T1000 (cell line): ENCODE data around the gene FADS3.
A peak's percentile ranks its signal among the peaks of the same experiment; 100 is the strongest.

Source experiments
- DNase-seq: peaks from one replicate; lab custom pipeline; 2025; ENCODE audit warnings: mixed read lengths; lab: John Stamatoyannopoulos, UW

Gene FADS3

DNA sequence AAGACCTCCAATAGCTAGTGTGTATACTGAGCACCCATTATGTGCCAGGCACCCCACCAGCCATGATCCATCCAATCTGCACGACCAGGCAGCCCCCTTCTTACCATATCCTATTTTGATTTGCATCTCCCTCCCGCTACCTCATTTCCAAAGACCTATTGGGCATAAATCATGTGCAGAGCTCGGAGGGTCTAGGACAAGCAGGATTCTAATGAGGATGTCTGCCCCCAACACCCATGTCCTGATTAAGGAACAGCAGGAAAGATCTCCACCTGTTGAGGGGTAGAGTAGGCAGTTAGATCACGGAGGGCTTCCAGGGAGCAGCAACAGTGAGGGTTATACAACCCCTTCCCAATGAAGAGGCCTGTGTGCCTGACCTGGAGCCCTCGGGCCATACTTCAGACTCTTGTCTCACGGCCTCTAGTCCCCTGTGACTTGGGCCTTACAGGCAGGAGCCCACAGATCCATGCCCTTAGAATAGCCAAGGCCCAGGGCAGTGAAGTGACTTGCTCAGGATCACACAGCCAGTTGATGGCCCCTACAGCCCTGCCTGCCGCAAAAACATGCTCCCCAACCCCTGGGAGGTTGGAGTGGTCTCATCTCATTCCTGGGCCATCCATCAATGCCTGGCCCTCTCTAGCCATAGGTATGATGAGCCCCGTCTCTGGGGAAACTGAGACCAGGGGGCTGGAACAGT is 22.5 kb upstream of the FADS3 start:
- DNase-seq, result no peak

DNA sequence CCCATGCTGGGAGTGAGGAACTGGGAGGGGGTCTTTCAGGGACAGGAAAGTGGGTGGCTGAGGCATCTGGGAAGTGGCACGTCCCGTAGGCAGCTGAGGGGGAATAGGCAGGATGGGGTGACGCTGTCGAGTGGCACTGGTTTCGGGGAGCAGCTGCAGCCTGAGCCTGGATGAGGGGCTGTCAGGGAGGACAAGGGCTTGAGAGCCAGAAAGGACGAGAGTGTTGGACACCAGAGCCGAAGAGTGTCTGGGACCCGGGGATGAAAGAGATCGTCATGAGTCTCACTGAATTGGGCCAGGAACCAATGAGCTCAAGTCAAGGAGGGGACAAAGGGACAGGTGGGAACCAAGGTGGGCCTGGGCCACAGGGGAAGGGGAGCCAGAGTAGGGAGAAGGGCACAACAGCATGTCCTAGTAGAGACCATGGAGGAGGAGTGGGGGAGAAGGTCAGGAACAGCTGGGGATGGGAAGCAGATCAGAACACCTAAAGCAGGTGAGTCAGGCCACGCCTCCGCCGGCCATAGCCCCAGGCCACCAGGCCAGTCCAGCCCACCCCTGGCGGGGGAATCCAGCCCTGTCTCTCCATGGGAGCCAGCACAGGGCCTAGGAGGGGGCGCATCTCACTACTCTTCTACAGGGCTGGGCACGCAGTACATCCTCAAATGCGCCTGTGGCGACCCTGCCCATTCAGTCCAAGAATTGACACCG is 21.8 kb upstream of the FADS3 start:
- DNase-seq, result no peak

DNA sequence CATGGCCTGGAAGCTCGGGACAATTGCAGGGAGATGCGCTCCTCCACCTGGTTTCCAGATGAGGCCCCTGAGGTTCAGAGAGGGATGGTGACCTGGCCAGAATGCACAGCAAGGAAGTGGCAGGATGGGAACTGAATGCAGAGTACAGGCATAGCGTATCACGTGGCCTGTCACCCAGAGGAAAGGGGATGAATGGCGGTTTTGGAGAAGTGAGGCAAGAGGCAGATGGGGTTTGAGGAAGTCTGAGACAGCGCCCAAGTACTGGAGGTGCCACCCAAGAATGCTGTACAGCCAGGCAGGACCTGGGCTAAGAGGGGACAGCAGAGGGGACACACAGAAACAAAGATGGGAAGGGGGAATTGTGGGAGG is 21.2 kb upstream of the FADS3 start:
- no peak for DNase-seq

DNA sequence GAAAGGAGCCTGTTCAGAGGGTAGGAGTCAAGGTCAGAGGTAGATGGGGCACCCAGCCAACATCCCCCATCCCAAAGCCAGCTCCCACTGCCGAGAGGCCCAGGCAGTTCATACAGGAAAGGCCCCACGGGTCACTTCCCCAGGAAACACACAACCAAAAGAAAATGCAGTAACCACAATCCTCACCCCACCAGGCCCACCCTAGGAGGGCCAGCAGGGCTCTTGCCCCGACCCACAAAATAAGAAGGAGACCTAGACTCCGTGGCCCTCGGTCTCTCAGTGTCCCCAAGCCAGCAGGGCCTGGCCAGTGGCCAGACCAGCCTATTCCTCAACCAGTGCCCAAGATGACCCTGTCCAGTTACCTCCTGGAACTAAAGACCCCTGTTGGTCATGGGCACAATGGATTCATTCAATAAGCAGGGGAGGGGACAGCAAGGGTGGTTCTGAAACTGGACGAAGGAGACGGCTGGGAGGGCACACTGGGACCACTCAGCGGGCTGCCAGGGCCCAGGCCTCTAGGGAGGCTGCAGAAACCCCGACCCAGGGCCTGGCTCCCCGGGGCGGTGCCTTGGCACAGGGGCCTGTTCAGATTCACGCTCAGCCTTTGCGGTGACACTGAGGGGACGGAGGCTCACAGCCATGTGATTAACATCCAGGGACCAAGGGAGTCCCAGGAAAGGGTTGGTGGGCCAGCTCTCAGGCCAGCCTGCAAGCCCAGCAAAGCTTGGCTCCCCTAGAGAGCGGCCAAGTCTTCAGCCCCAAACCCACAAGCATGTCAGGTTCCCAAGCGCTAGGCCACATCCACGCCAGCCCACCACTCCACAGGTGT is 20.6 kb upstream of the FADS3 start:
- DNase-seq, result no peak

DNA sequence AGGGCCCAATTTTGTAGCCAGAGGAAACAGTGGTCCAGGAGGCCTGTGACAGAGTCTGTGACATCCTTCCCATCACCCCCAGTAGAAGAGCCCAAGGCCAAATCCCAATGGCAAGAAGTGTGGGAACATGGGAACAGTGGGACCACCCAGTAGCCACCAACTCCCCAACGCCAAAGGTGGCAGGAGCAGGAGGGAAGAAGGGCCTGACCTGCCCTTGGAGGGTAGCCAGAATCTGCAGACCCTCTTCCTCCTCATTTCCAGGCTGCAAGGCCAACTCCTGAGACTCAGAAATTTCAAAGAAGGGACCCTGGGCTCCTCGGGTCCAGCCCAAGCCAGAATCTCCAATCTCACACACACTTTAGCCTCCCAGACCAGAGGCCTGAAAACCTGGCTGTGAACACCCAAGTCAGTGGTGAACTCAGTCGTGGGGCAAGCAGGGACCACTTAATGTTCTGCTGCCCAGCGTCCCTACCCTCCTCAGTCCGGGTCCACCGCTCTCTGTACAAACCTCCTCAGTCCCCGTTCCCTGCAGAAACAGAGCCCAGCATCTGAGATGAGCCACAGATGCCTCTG is 19.9 kb upstream of the FADS3 start:
- no peak for DNase-seq

DNA sequence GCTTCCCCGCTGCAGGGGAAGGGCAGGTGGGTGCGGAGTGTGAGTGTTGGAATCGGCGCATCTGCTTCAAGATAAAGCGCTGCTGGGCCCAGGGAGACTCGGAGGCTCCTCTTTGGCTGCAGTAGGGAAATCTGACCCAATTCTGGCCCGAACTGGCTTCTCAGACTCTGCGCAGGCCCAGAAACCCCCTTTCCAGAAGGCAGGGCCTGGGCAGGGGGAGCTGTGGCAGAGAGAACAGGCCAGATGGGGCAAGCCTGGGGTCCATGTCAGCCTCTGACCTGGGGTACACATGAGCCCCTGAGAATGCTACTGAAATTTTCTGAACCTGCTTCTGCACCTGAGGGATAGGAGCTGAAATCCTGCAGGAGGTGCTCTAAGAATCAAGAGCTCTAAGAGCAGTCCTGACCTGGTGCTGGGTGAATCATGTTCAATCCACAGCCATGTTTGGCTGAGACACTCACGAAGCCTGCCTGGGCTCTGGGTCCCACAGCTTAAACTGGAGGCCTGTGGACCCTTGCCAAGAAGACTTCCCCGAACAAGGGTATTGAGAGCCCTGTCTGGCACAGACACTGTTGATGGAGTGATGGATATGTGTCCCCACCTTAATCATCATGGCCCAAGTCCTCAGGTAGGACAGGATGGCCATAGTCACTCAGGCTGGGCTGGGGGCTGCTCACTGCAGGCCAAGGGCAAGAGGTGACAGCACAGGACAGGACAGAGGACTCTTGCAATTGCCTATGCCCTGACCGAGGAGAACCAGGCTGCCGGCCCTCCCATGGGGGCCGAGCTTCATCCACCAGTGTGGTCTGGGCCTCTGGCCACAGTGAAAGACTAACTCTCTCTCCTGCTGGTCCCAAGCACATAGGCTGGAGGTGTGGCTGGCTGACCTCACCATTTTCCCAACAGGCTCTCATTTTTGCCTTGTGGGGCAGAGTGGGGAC is 19.1 kb upstream of the FADS3 start:
- DNase-seq, result no peak

DNA sequence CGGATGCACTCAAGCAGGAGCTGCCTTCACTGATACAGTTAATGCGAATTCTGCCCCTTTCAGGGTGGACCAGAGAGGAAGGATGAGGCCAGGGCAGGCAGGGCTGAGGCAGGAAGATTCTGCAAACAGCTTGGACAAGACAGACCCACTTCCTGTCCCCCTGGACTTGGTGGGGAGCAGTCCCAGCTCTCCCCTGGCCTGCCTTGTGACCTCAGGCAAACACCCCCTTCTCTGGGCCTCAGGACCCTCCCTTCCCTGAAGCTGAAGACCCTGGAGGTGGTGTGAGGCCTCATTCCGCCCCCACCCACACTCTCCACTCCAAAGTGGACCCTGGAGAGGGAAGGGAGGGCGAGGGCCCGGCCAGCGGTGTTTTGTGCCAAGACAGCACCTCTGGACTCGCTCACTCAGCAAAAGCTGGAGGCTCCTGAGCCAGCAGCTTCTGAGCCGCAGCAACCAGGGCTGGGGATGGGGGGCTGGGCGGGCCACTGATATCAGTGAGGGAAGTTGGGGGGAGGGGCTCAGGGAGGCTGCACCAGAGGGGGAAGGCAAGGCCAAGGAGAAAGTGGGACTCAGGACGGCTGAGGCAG is 17.5 kb upstream of the FADS3 start:
- no peak for DNase-seq

DNA sequence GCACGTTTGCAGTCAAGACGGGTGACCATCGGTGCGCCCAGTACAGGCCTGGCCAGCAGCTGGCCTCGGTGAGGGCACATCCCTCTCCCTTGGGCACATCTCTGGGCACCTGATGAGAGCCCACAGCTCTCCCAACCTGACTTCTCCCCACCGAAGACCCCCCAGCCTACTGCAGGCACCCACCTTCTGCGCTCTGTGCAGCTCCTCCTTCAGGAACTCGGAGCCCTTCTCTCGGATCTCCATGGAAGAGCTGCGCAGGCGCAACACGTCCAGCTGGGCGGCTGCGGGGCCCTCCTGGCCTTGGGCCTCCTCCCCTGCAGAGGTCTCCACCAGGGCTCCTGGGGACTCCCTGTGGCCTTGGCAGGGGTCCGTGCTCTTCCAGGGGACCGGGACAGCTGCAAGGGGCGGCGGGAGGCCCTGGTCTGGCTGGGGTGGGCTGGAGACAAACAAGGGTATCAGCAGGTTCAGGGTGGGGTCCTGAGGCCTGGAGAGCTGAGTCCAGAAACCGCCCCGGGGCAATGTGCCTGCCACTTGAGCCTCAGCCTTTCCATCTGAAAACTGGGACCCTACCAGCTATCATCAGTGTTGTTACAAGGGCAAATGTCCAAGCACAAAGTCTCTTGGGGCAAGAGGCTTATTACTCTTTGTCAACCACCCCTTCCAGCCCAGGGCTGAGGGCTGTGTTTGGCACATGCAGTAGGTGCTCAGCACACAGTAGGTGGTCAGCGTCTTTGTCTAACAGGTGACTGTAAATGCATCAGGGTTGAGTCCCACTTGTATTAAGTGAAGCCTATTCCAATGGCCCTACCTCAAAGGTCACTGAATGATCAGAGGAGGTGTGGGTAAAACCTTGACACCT is 16.8 kb upstream of the FADS3 start:
- DNase-seq, result no peak

DNA sequence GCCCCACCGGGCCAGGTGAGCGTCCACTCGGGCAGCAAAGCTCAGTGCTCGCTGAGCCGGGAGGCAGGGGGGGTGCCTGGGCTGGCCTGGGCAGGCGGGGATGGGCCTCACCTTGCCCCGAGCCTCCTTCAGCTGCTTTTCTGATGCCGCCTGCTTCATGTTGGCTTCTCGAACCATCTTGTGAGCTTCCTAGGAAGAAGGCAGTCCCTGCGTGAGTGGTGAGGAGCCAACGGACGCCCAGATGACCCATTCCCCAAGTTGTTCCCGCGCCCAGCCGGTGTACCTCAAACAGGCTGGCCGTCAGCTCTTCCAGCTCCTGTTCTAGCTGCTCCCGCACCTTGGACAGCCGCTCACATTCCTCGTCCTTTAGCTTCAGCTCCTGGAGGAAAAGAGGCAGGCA is 15.9 kb upstream of the FADS3 start:
- no peak for DNase-seq

DNA sequence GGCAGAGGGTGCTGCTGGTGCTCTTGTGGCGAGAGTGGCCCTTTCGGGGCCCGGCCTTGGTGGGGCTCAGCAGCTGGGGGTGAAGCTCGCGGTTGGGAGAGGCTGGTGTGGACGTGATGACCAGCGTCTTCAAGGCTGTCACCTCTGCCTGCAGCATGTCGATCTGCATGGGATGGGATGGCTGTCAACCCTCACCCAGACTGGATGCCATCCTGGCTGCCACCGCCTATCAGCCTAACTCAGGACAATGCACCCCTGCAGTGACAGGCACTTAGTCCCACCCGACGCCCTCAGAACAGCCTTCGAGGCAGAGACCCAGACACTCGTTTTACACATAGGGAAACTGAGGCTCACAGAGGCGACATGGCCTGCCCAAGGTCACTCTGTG is 15.2 kb upstream of the FADS3 start:
- DNase-seq, result no peak

DNA sequence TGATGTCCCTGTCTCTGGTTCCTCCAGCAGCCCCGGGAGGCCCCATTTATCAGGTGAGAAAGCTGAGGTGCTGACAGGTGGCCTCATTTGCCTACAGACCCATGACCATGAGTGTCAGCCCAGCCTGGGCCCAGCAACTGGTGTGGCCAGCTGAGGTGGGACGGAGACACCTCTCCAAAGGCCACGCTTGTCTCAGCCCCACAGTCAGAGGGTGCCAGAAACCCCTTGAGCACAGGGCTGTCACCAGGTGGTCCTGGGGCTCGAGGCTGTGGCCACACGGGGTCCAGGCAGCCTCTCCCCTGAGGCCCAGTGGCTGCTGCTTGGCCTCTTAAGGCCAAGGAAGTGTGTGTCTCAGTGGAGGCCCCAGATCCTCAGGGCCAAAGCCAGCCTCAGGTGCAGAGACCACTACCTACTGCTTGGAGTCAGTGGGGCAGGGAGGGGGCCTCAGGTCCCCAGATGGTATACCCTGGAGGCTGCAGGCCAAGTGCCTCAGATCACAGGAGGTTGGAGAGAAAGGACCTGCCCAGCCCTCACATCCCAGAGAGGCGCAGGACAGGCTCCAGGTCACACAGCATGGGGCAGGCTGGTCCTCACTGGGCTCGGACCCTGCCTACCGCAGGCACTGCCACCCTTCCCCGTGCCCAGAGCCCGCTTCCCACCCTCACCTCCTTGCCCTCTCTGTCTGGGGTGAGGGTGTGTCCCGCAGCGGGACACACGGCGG is 14.6 kb upstream of the FADS3 start:
- DNase-seq, result no peak

DNA sequence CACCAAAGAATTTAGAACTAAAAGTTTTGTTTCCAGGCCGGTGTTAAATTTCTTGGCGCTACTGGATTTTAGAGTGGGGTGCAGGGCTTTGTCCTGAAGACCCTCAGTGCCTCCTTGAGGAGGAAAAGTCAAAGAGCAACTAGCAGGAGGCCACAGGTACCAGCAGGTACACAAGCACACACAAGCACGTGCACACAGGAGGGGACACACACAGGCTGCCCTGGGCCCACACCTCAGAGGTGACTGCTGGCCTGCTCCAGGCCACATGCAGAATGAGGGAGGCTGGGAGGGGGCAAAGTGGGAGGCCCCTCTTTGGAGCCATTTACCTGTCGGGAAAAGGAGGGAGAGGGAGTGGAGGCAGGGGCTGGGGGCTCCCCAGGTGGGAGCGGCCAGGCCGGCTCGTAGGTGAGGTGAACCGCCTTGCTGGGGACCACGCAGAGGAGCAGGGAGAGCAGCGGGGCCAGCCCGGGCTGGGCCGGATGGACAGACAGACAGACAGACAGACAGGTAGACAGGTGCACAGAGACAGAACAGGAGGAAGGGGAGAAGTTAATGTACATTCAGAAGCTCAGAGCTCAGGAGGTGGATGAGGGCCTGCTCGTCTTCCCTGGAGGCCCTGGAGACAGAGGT is 13.8 kb upstream of the FADS3 start:
- no peak for DNase-seq

DNA sequence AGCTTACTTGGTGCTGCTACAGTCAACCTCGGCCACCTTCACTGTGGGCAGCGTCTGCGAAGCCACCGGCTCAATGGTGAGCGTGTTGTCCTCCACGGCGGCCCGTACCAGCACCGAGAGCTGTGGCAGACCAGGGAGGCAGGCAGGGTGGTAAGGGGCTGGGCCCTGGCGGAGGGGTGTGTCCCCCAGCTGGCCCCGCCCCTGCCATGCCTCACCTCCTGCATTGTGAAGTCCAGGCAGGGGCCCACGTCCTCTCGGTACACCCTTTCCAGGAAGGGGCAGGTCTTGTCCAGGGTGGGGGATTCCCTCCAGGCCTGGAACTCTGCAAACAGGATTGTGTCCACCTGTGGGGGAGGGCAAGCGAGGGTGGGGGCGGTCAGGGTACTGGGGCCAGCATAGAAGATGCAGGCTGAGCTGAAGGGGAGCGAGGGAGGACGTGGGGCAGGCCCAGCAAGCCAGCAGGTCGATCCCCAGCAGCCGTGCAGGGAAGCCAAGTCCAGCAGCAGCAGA is 13.2 kb upstream of the FADS3 start:
- DNase-seq, result no peak

DNA sequence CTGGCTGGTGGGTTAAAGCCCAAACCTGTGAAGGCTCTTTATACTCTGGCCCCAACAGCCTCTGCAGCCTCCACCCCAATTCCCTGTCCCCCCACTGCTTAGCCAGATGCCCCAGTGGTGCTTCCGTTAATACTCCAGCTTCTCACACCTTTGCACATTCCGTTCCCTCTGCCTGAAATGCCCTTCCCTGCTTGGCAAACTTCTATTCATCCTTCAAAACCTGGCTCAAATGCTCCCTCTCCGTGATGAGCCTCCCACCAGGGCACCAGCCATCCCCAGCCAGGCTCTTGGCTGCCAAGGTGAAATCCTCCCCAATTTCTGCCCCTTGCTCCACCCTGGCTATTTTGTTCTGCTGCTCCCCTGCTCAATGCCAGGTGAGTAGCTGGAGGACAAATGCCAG is 12.5 kb upstream of the FADS3 start:
- no peak for DNase-seq

DNA sequence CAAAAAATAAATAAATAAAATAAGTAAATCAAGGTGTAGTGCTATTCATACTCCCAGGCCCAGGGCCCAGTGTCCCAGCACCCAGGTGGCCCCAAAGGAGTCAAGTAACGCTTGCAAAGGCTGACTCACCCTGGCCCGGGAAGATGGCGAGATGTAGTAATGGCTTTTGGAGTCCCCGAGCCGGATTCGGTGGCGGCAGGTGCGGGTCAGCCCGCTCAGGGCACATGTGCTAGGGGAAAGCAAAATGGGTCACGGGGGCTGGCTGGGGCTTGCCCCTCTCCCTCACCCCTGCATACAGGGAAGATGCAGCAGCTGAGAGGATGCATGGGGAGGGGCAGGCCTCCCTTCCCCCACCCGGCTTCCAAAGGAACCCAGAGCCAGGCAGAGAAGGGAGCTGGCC is 11.0 kb upstream of the FADS3 start:
- no peak for DNase-seq

DNA sequence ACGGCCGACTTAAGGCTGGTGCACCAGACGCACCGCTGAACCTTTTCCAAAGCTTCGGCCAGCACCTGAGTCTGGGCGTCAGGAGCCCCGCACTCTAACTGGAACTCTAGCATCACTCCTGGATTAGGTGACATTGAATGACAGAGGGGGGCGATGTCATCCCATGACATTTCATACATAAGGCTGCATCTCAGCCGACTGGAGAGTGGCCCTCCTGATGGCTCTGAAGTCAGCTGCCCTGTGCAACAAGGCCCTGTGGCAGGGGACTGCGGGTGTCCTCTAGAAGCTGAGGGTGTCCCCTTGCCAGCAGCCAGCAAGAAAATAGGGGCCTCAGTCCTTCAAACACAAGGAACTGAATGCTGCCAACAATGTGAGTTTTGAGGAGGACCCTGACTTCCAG is 10.1 kb upstream of the FADS3 start:
- no peak for DNase-seq

DNA sequence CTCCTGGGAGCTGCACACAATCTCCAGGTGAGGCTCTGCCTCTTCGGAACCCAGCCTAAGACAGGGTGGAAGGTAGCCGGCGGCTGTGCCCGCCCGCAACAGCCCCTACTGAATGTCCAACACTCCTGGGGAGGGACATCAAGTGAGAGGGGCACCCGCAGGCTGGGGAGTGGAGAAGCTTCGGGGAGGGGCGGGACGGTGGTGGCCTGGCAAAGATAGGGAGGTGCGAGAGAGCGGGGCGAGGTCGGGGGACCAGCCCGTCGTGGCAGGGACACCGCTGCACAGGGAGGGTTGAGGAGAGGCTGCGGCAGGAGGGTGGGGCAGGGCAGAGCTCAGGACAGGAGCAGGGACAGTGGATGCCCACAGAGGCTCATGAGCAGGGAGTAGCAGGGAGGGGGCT is 8.9 kb upstream of the FADS3 start:
- DNase-seq, result no peak

DNA sequence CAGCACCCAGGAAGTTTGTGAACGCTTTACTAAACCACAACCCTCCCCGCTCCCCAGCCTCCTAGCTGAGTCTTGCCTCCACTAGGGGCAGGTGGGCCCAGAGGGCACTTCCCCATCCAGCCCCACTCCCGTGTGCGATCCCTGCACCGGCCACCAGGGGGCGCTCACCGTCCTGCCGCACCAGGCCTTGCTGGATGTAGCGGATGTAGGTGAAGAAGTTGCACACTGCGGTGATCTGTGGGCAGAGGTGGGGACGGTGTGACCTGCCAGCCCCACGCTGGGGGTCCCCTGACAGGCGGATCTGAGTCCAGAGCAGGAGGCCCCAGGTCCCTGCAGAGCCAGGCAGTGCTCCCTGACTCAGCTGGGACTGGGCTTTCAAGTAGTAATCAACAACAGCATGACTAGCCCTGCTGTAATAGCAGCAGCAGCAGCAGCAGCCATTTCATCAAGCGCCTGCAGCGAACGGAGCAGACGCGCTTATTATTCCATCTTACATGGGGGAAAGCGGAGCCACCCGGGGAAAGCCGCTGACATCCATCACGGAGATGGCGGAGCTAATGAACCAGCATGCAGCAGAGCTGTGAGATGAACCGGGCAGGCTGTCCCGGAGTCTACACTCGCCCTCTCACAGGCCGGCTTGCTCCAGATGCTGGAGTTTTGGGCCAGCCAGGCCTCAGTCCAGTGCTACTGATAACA is 7.9 kb upstream of the FADS3 start:
- peak; percentile 84 for DNase-seq
